ENCODE data around the gene ATP5ME. TPM values are rescaled to one million over a fixed set of nuclear protein-coding genes. Genes with fewer than 3 reads are reported as not detected.

Gene ATP5ME
- total and polyA plus RNA-seq, 2 of the 13 experiments (the other 11 are each of a cell fraction or from before 2014, with no cell fraction given) = 305 to 753 TPM

GRCh38 chr4:658681-659667 lies 15.1 kb downstream of the ATP5ME start (continued):
- TF ChIP-seq USF2 (IDR thresholded peaks at IDR 0.05; ENCODE audit: low read depth, low read length) (no peak), USF2 (CRISPR knock-in tag; IDR thresholded peaks at IDR 0.05; ENCODE audit: borderline replicate concordance) (no peak), ZNF546 (CRISPR knock-in tag; conservative IDR thresholded peaks at IDR 0.05) (no peak), PCBP2 (optimal IDR thresholded peaks at IDR 0.05; ENCODE audit: low read depth, low read length, poor library complexity, severe bottlenecking) (no peak), SIX1 (CRISPR knock-in tag; IDR thresholded peaks at IDR 0.05; ENCODE audit: borderline replicate concordance) (no peak), IRF9 (CRISPR knock-in tag; IDR thresholded peaks at IDR 0.05; ENCODE audit: borderline replicate concordance) (0 out of 2 replicates have a peak, but pooled peaks have one; percentile 3), PHF20 (CRISPR knock-in tag; IDR thresholded peaks at IDR 0.05) (no peak), ZBTB38 (CRISPR knock-in tag; IDR thresholded peaks at IDR 0.05) (no peak; the same call in 1 of the 2 replicates), ZNF597 (CRISPR knock-in tag; IDR thresholded peaks at IDR 0.05) (no peak), ZNF589 (CRISPR knock-in tag; conservative IDR thresholded peaks at IDR 0.05) (0 out of 2 replicates have a peak, but pooled peaks have one; percentile 53), GATAD1 (CRISPR knock-in tag; IDR thresholded peaks at IDR 0.05) (no peak), HNRNPL (IDR thresholded peaks at IDR 0.05; ENCODE audit: low read depth, low read length) (no peak), ZNF552 (CRISPR knock-in tag; IDR thresholded peaks at IDR 0.05; ENCODE audit: borderline replicate concordance) (no peak), TEAD3 (CRISPR knock-in tag; optimal IDR thresholded peaks at IDR 0.05; ENCODE audit: borderline replicate concordance) (peak; percentile 62), POGK (CRISPR knock-in tag; conservative IDR thresholded peaks at IDR 0.05) (no peak), ZC3H4 (CRISPR knock-in tag; IDR thresholded peaks at IDR 0.05; ENCODE audit: borderline replicate concordance) (no peak), NCOR1 (IDR thresholded peaks at IDR 0.05; ENCODE audit: borderline replicate concordance, low read length) (no peak), PAF1 (CRISPR knock-in tag; IDR thresholded peaks at IDR 0.05) (no peak), ZNF598 (CRISPR knock-in tag; IDR thresholded peaks at IDR 0.05; ENCODE audit: borderline replicate concordance) (no peak), E2F5 (CRISPR knock-in tag; conservative IDR thresholded peaks at IDR 0.05) (no peak)

Data from HepG2 (cell line).